ENCODE results near the gene SYT12.
"Not testable (repeated sequence)": the region's sequence is repeated elsewhere in the genome, so short reads cannot be mapped to it uniquely, and the experiment has no call there.

- TF ChIP-seq ZNF398 (tag by site-specific recombination; IDR thresholded peaks at IDR 0.05); ZNF146 (tag by site-specific recombination; IDR thresholded peaks at IDR 0.05); ZNF404 (tag by site-specific recombination; IDR thresholded peaks at IDR 0.05); ZNF580 (tag by site-specific recombination; IDR thresholded peaks at IDR 0.05); CTCF (tag by site-specific recombination; IDR thresholded peaks at IDR 0.05); ZNF121 (tag by site-specific recombination; IDR thresholded peaks at IDR 0.05); TCF7L2 (IDR thresholded peaks at IDR 0.05; ENCODE audit: borderline replicate concordance, low read depth, low read length); SP3 (tag by site-specific recombination; IDR thresholded peaks at IDR 0.05); ZNF24 (tag by site-specific recombination; IDR thresholded peaks at IDR 0.05); ZNF274 (IDR thresholded peaks at IDR 0.05; ENCODE audit: low read length); ZNF274 (tag by site-specific recombination; IDR thresholded peaks at IDR 0.05; ENCODE audit: borderline replicate concordance); REST (tag by site-specific recombination; IDR thresholded peaks at IDR 0.05); ZNF704 (tag by site-specific recombination; IDR thresholded peaks at IDR 0.05); ZBTB20 (tag by site-specific recombination; IDR thresholded peaks at IDR 0.05); ZSCAN30 (tag by site-specific recombination; IDR thresholded peaks at IDR 0.05): not testable (repeated sequence)
These were observed 34.2 kb upstream of the SYT12 start for GRCh38 chr11:66988741-66989140.
